ENCODE results near the gene TROAP.
"Not testable (repeated sequence)": the region's sequence is repeated elsewhere in the genome, so short reads cannot be mapped to it uniquely, and the experiment has no call there.

TROAP gene

DNA sequence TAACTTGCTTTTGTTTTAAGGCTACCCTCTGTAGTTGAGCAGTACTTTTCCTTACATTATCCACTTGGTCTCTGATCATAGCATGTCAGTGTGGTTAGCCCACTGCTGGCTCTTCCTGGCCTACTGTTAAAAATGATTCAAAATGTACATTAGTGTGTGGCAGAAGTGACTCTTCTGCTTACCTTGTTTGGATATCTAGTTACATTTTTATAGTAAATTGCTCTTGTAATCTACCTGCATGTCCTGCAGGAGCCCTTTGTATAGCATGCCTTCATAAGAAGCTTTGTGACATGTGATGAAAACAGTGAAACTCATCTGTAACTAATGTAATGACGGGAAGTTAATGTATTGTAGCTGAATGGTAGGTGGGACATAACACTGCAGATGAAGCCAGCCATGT is 52.4 kb downstream of the TROAP start:
- Histone ChIP-seq H3K27ac (ENCODE audit: poor library complexity, severe bottlenecking) (no peak overlapping the region), H3K4me1 (ENCODE audit: insufficient read depth, poor library complexity, severe bottlenecking) (no peaks in the 10 kb centered on the region), H3K9me3 (ENCODE audit: severe bottlenecking) (no peaks in the 10 kb centered on the region), H3K36me3 (ENCODE audit: low read depth) (peaks cover 38% of the 10 kb centered on the region), H3K27me3 (ENCODE audit: insufficient read depth, poor library complexity, severe bottlenecking) (no peaks in the 10 kb centered on the region), H3K4me3 (ENCODE audit: severe bottlenecking) (no peak overlapping the region)
- no peak for DNase-seq (ENCODE audit: low spot score)
- TF ChIP-seq, protein P1, sequence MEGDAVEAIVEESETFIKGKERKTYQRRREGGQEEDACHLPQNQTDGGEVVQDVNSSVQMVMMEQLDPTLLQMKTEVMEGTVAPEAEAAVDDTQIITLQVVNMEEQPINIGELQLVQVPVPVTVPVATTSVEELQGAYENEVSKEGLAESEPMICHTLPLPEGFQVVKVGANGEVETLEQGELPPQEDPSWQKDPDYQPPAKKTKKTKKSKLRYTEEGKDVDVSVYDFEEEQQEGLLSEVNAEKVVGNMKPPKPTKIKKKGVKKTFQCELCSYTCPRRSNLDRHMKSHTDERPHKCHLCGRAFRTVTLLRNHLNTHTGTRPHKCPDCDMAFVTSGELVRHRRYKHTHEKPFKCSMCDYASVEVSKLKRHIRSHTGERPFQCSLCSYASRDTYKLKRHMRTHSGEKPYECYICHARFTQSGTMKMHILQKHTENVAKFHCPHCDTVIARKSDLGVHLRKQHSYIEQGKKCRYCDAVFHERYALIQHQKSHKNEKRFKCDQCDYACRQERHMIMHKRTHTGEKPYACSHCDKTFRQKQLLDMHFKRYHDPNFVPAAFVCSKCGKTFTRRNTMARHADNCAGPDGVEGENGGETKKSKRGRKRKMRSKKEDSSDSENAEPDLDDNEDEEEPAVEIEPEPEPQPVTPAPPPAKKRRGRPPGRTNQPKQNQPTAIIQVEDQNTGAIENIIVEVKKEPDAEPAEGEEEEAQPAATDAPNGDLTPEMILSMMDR (IDR thresholded peaks at IDR 0.05; ENCODE audit: poor library complexity, severe bottlenecking): no peak
- no peak for ATAC-seq (ENCODE audit: low read depth)

DNA sequence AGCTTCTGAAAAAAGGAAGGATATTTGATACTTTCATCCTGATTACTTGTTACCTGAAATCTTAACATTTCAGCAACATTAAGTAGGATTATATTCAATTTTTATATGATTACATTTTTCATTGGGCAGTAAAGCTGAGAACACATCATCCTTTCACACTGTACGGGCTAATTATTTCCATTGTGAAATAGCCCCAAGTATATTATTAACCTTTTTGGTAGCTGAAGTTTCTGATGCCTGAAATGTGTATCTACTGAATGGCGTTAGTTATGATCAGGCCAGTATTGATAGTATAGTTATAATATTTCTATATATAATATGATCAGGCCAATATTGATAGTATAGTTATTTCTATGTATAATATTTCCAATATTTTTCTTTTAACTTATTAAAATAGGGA is 54.3 kb downstream of the TROAP start:
- H3K9me3 ChIP-seq (ENCODE audit: severe bottlenecking): no peaks in the 10 kb centered on the region
- ATAC-seq (ENCODE audit: low read depth) (no peak), DNase-seq (ENCODE audit: low spot score) (no peak)
- peaks cover 38% of the 10 kb centered on the region for H3K36me3 ChIP-seq (ENCODE audit: low read depth)
- TF ChIP-seq, protein P1 (IDR thresholded peaks at IDR 0.05; ENCODE audit: poor library complexity, severe bottlenecking): no peak
- no peaks in the 10 kb centered on the region for H3K27me3 ChIP-seq (ENCODE audit: insufficient read depth, poor library complexity, severe bottlenecking)
- no peaks in the 10 kb centered on the region for H3K4me1 ChIP-seq (ENCODE audit: insufficient read depth, poor library complexity, severe bottlenecking)
- no peak overlapping the region for H3K4me3 ChIP-seq (ENCODE audit: severe bottlenecking)
- no peak overlapping the region for H3K27ac ChIP-seq (ENCODE audit: poor library complexity, severe bottlenecking)

DNA sequence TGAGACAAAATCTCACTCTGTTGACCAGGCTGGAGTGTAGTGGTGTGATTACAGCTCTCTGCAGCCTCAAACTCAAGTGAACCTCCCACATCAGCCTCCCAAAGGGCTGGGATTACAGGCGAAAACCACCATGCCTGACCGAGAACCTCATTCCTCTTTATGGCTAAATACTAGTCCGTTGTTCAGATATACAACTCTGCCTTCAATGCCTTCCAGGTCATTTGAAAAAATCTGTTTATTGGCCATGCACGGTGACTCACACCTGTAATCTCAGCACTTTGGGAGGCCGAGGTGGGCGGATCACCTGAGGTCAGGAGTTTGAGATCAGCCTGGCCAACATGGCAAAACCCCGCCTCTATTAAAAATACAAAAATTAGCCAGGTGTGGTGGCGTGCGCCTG is 57.1 kb downstream of the TROAP start:
- H3K27me3 ChIP-seq (ENCODE audit: insufficient read depth, poor library complexity, severe bottlenecking); H3K4me3 ChIP-seq (ENCODE audit: severe bottlenecking); ATAC-seq (ENCODE audit: low read depth); H3K27ac ChIP-seq (ENCODE audit: poor library complexity, severe bottlenecking); DNase-seq (ENCODE audit: low spot score); H3K9me3 ChIP-seq (ENCODE audit: severe bottlenecking); H3K4me1 ChIP-seq (ENCODE audit: insufficient read depth, poor library complexity, severe bottlenecking): not testable (repeated sequence)
- H3K36me3 ChIP-seq (ENCODE audit: low read depth): peaks cover 25% of the 10 kb centered on the region; the same call in 1 of the 2 replicates

All from RWPE2 (cell line).